OCI-LY1 (cell line): ENCODE data around the gene SCAPER.

Experiments used
- H2AFZ ChIP-seq: fragments of 200-600 bp; sonication (generic), shearing (Covaris generic); 2 replicates; pipeline ENCODE4 v1.6.0; 2014; ENCODE audit warnings: antibody characterized with exemption, mild to moderate bottlenecking, low read length
- H3F3A ChIP-seq: fragments of 200-600 bp; sonication (generic), shearing (Covaris generic); 2 replicates; pipeline ENCODE4 v1.6.0; 2014; ENCODE audit warnings: mild to moderate bottlenecking, antibody characterized with exemption, low read length, moderate library complexity; ENCODE audit not compliant: insufficient read depth
- H3K27ac ChIP-seq: fragments of 200-600 bp; sonication (generic); 2 replicates; pipeline ENCODE4 v1.5.1; 2014; ENCODE audit warnings: low read length, mixed run types, mild to moderate bottlenecking, low read depth; ENCODE audit not compliant: poor library complexity, severe bottlenecking
- H3K27me3 ChIP-seq: fragments of 200-600 bp; sonication (generic); 2 replicates; pipeline ENCODE4 v1.6.0; 2014; ENCODE audit warnings: antibody characterized with exemption, mild to moderate bottlenecking, low read length, moderate library complexity; ENCODE audit not compliant: insufficient read depth
- H3K36me3 ChIP-seq: fragments of 200-600 bp; sonication (generic); 2 replicates; pipeline ENCODE4 v1.6.1; 2014; ENCODE audit warnings: mild to moderate bottlenecking, antibody characterized with exemption, low read length, moderate library complexity, mixed read lengths; ENCODE audit not compliant: insufficient read depth
- H3K4me1 ChIP-seq: fragments of 200-600 bp; sonication (generic); 2 replicates; pipeline ENCODE4 v1.5.1; 2014; ENCODE audit warnings: mild to moderate bottlenecking, low read length, moderate library complexity; ENCODE audit not compliant: insufficient read depth, severe bottlenecking
- H3K4me2 ChIP-seq: fragments of 200-600 bp; sonication (generic), shearing (Covaris generic); 2 replicates; pipeline ENCODE4 v1.6.1; 2014; ENCODE audit warnings: low read length
- H3K4me3 ChIP-seq: fragments of 200-600 bp; sonication (generic); 2 replicates; pipeline ENCODE4 v1.5.1; 2014; ENCODE audit warnings: low read length, low read depth, mild to moderate bottlenecking, mixed read lengths; ENCODE audit not compliant: poor library complexity, severe bottlenecking
- H3K79me2 ChIP-seq: fragments of 200-600 bp; shearing (Covaris generic); 2 replicates; pipeline ENCODE4 v1.6.1; 2016; ENCODE audit warnings: mixed run types, low read length, mixed read lengths; ENCODE audit not compliant: insufficient read depth
- H3K9ac ChIP-seq: fragments of 200-600 bp; sonication (generic), shearing (Covaris generic); 2 replicates; pipeline ENCODE4 v1.6.1; 2014; ENCODE audit warnings: mild to moderate bottlenecking, low read length, mixed read lengths
- H3K9me2 ChIP-seq: fragments of 200-600 bp; sonication (generic), shearing (Covaris generic); 2 replicates; pipeline ENCODE4 v1.6.1; 2014; ENCODE audit warnings: low read depth, mild to moderate bottlenecking, low read length, mixed read lengths
- H3K9me3 ChIP-seq: fragments of 200-600 bp; shearing (Covaris generic); 2 replicates; pipeline ENCODE4 v1.6.1; 2014; ENCODE audit warnings: low read length, mixed read lengths
- H4K20me1 ChIP-seq: fragments of 200-600 bp; sonication (generic), shearing (Covaris generic); 2 replicates; pipeline ENCODE4 v1.6.0; 2016; ENCODE audit warnings: mild to moderate bottlenecking, low read length; ENCODE audit not compliant: insufficient read depth
- EZH2 ChIP-seq: fragments of 200-600 bp; sonication (generic), shearing (Covaris generic); IDR thresholded peaks from 2 replicates; pipeline ENCODE4 v1.8.0; 2017; ENCODE audit warnings: borderline replicate concordance, mixed run types, mild to moderate bottlenecking, antibody characterized with exemption, low read length, moderate library complexity, mixed read lengths
- TF ChIP-seq, protein P1 (sequence below): fragments of 200-600 bp; sonication (generic), shearing (Covaris generic); IDR thresholded peaks from 2 replicates; pipeline ENCODE4 v1.5.1; 2017; ENCODE audit warnings: mild to moderate bottlenecking, antibody characterized with exemption, low read length, moderate library complexity, mixed read lengths

Gene SCAPER

DNA sequence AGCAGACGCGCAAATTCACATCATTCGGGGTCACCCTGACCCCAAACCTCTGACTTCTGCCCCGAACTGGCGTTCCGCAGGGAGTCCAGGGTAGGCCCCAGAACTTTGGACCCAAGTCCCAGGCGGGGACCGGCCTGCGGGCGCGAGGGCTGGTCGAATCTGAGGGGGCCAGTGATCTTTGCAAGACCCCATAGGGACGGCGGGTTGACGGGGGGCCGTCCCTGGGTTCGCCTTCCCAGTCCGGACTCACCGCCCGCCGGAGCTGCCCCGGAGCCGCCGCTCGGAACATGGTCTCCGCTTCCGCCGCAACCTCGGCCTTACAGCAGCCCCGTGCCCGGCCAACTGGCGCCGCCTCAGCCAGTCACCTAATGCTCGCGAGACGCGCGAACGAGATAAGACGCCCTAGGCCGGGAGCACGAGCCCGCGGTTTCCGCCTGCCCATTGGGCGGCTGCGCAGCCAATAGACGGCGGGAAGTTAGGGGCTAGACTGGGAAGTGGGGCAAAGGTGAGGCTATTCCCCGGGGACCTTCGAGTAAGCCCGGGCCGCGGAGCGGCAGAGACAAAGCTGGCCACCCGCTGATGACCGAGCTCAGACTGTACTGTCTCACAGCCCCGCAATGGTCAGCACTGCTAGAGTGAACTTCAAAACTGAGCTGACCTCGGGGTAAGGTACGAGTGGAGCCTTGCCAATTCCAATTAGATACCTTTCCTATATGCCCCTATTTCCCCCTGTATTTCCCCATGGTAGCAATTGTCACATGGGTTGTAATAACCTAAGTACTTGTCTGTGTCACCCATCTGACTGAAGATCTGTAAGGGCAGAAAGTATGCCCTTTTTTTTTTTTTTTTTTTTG, 593.8 kb downstream of the SCAPER start, which contains the start of gene ETFA:
Gene ETFA (minus strand): TSS at position 370 of the 854 bp plus-strand sequence. CDS start 81 bp downstream, at position 289.
- H3K9me2 ChIP-seq: no peaks in the 10 kb centered on the region
- no peaks in the 10 kb centered on the region for H3K27me3 ChIP-seq
- peak within 1 kb of the TSS; percentile 89 for H3K4me2 ChIP-seq
- peak within 1 kb of the TSS; percentile 56 for H3K27ac ChIP-seq
- H3K4me3 ChIP-seq: peak within 1 kb of the TSS; percentile 95
- H3K4me1 ChIP-seq: peaks cover 30% of the 10 kb centered on the region
- peaks cover 13% of the 10 kb centered on the region for H3K36me3 ChIP-seq
- H3K9me3 ChIP-seq: no peaks in the 10 kb centered on the region
- peak within 1 kb of the TSS; percentile 72; the same call in 1 of the 2 replicates for H2AFZ ChIP-seq
- TF ChIP-seq, protein P1, sequence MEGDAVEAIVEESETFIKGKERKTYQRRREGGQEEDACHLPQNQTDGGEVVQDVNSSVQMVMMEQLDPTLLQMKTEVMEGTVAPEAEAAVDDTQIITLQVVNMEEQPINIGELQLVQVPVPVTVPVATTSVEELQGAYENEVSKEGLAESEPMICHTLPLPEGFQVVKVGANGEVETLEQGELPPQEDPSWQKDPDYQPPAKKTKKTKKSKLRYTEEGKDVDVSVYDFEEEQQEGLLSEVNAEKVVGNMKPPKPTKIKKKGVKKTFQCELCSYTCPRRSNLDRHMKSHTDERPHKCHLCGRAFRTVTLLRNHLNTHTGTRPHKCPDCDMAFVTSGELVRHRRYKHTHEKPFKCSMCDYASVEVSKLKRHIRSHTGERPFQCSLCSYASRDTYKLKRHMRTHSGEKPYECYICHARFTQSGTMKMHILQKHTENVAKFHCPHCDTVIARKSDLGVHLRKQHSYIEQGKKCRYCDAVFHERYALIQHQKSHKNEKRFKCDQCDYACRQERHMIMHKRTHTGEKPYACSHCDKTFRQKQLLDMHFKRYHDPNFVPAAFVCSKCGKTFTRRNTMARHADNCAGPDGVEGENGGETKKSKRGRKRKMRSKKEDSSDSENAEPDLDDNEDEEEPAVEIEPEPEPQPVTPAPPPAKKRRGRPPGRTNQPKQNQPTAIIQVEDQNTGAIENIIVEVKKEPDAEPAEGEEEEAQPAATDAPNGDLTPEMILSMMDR: no peak
- no peak for TF ChIP-seq EZH2
- peaks cover 47% of the 10 kb centered on the region for H3K79me2 ChIP-seq
- no peaks in the 10 kb centered on the region for H4K20me1 ChIP-seq
- peak within 1 kb of the TSS; percentile 96 for H3K9ac ChIP-seq
- H3F3A ChIP-seq: no peaks in the 10 kb centered on the region

GRCh38 chr15:76310475-76311099, 594.6 kb downstream of the SCAPER start:
- Histone ChIP-seq H2AFZ (0 out of 2 replicates have a peak overlapping the region, but pooled peaks have one; percentile 5), H3K9me2 (no peaks in the 10 kb centered on the region), H3K4me1 (peaks cover 30% of the 10 kb centered on the region), H3K9ac (peak overlapping the region; percentile 96), H3K4me2 (peak overlapping the region; percentile 89), H3F3A (no peaks in the 10 kb centered on the region), H3K27me3 (no peaks in the 10 kb centered on the region), H3K36me3 (peaks cover 13% of the 10 kb centered on the region), H4K20me1 (no peaks in the 10 kb centered on the region), H3K27ac (peak overlapping the region; percentile 56), H3K4me3 (peak overlapping the region; percentile 95), H3K79me2 (peaks cover 53% of the 10 kb centered on the region), H3K9me3 (no peaks in the 10 kb centered on the region)
- TF ChIP-seq, protein P1: no peak
- no peak for TF ChIP-seq EZH2

- Histone ChIP-seq H3K27me3 (no peaks in the 10 kb centered on the region), H3K27ac (no peak overlapping the region), H4K20me1 (no peaks in the 10 kb centered on the region), H3K9me3 (no peaks in the 10 kb centered on the region), H3K36me3 (peaks cover 13% of the 10 kb centered on the region), H3K79me2 (peaks cover 61% of the 10 kb centered on the region), H3K4me3 (peak overlapping the region; percentile 95), H3K4me1 (peaks cover 30% of the 10 kb centered on the region), H3K9me2 (no peaks in the 10 kb centered on the region), H3K9ac (peak overlapping the region; percentile 96), H2AFZ (no peak overlapping the region), H3K4me2 (peak overlapping the region; percentile 89), H3F3A (no peaks in the 10 kb centered on the region)
- TF ChIP-seq EZH2: no peak
- TF ChIP-seq, protein P1: no peak
Observed at GRCh38 chr15:76309601-76310330, 595.4 kb downstream of the SCAPER start.
